ENCODE data around the gene JAKMIP1. TPM values are rescaled to one million over a fixed set of nuclear protein-coding genes. Genes with fewer than 3 reads are reported as not detected.

JAKMIP1 gene
- polyA plus RNA-seq, 1 experiment, result not detected

DNA sequence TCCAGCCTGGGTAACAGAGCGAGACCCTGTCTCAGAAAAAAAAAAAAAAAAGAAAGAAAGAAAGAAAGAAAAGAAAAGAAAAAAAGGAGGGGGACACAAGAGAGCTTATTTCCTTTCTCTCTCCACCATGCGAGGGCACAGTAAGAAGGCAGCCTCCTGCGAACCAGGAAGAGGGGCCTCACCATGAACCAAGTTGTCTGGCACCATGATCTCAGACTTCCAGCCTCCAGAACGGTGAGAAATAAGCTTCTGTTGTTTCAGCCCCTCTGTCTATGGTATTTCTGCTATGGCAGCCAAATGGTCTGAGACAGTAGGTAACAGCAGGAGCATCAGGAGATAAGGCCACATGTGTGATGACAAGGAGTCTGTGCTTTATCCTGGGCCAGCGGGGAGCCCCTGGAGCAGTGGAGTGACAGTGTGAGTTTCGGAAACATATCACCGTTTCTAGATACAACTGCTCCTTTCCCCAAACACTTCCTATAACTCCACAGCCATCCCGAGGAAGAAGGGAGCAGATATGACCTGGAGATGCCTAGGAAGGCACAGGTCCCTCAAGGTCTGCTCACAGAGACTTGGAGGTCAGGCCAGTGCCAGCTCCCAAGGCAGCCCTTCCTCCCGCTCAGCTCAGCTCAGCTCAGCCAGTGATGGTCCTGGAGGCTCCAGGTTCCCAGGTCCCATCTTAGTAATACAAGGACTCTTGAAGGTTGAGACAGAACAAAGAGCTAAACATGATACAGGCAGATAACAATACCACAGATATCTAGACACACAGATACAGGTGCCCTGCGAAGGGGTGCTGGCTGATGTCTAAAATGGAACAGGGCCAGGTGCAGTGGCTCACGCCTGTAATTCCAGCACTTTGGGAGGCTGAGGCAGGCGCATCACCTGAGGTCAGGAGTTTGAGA is 17.7 kb downstream of the JAKMIP1 start:
- Histone ChIP-seq H3K27me3 (ENCODE audit: control insufficient read depth, insufficient read depth, low read length) (peaks cover 3% of the 10 kb centered on the region), H3K27ac (ENCODE audit: low read depth, low read length) (no peak overlapping the region), H3K4me3 (ENCODE audit: low read depth, low read length) (no peak overlapping the region), H3K9me3 (ENCODE audit: control insufficient read depth, insufficient read depth, low read length) (peaks cover 4% of the 10 kb centered on the region; the same call in 1 of the 2 replicates)
- CTCF ChIA-PET, result no interaction called here
- no peak for DNase-seq (ENCODE audit: low read depth, low spot score)
- POLR2A ChIA-PET, result no interaction called here
- TF ChIP-seq, protein P1, sequence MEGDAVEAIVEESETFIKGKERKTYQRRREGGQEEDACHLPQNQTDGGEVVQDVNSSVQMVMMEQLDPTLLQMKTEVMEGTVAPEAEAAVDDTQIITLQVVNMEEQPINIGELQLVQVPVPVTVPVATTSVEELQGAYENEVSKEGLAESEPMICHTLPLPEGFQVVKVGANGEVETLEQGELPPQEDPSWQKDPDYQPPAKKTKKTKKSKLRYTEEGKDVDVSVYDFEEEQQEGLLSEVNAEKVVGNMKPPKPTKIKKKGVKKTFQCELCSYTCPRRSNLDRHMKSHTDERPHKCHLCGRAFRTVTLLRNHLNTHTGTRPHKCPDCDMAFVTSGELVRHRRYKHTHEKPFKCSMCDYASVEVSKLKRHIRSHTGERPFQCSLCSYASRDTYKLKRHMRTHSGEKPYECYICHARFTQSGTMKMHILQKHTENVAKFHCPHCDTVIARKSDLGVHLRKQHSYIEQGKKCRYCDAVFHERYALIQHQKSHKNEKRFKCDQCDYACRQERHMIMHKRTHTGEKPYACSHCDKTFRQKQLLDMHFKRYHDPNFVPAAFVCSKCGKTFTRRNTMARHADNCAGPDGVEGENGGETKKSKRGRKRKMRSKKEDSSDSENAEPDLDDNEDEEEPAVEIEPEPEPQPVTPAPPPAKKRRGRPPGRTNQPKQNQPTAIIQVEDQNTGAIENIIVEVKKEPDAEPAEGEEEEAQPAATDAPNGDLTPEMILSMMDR (IDR thresholded peaks at IDR 0.05; ENCODE audit: low read depth, low read length), result no peak

DNA sequence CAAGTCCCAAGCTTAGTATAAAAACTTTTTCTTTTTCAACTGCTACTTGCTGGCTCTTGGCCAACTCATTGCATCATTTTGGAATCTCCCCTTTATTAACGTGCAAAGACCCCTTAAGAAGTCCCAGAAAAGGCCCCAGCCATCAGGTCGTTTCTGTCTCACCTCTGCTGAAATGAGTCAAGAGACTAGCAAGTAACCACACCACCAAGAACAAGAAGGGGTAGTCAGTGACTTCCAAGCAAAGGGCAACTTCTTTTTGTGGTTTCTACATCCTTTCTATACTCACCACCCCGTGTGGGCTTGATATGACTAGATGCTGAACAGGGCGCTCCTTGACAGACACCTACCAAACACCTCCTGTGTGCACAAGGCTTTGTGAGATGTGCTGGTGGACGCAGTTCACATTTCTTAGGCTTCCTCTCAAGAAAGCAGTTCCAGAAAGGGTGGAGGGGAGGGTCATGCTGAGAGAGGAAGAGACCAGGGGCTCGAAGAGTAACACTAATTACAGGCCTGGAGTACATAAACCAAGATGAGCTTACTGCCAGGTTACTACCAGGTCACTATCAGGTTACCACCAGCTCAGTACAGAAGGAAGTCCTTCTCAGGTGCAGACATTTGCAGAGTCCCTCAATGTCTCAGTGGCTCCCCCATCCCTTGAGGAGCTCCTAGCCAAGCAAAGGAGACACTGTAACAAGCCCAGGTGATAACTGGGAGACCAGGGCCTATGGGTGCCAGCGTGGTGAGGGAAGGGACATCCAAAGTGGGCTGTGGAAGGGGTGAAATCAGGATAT is 19.3 kb downstream of the JAKMIP1 start:
- Histone ChIP-seq H3K27me3 (ENCODE audit: control insufficient read depth, insufficient read depth, low read length) (peaks cover 3% of the 10 kb centered on the region), H3K4me3 (ENCODE audit: low read depth, low read length) (no peak overlapping the region), H3K9me3 (ENCODE audit: control insufficient read depth, insufficient read depth, low read length) (peaks cover 6% of the 10 kb centered on the region; the same call in 1 of the 2 replicates), H3K27ac (ENCODE audit: low read depth, low read length) (no peak overlapping the region)
- CTCF ChIA-PET, result no interaction called here
- no peak for DNase-seq (ENCODE audit: low read depth, low spot score)
- POLR2A ChIA-PET, result no interaction called here
- TF ChIP-seq, protein P1 (IDR thresholded peaks at IDR 0.05; ENCODE audit: low read depth, low read length), result no peak

DNA sequence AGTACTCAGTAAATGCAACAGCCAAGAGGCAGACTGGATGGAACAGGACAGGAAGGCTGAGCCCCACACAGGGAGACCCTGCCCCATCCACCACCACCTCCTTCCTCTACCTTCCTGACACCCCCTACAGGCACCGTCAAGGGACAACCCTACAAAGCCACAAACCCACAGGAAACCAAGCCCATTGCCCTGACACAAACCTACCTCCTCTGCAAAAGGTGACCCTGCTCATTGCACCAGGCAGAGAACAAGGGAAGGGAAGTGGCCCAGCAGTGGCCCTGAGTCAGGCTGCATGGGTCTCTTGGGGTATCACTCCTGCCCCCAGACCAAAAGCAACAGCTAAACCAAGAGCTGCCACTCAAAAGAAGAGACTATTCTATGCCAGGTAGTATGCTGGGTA is 21.0 kb downstream of the JAKMIP1 start:
- DNase-seq (ENCODE audit: low read depth, low spot score), result no peak
- CTCF ChIA-PET, result no interaction called here
- H3K9me3 ChIP-seq (ENCODE audit: control insufficient read depth, insufficient read depth, low read length), result peaks cover 13% of the 10 kb centered on the region
- H3K27ac ChIP-seq (ENCODE audit: low read depth, low read length), result no peak overlapping the region
- H3K4me3 ChIP-seq (ENCODE audit: low read depth, low read length), result no peak overlapping the region
- POLR2A ChIA-PET, result no interaction called here
- TF ChIP-seq, protein P1 (IDR thresholded peaks at IDR 0.05; ENCODE audit: low read depth, low read length), result no peak
- peaks cover 3% of the 10 kb centered on the region for H3K27me3 ChIP-seq (ENCODE audit: control insufficient read depth, insufficient read depth, low read length)

DNA sequence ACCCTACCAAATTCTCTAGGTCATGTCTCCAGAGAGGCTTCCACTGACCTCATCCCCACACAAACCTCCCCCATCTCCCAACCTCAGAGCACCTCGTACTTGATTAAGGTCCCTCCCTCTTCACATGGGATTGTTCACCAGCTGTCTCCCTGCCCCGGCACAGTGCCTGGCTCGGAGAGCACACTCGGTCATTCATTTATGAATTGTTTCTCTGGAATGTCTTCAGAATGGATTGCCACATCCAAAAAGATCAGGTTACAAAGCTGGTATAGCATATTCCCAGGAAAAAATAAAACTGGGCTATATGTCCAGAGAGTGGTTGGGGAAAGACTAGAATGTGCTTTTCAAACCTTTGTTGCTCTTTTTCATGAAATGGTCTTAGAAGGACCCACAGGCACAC is 21.6 kb downstream of the JAKMIP1 start:
- POLR2A ChIA-PET, result no interaction called here
- TF ChIP-seq, protein P1 (IDR thresholded peaks at IDR 0.05; ENCODE audit: low read depth, low read length), result no peak
- Histone ChIP-seq H3K9me3 (ENCODE audit: control insufficient read depth, insufficient read depth, low read length) (peaks cover 16% of the 10 kb centered on the region), H3K4me3 (ENCODE audit: low read depth, low read length) (no peak overlapping the region), H3K27ac (ENCODE audit: low read depth, low read length) (no peak overlapping the region), H3K27me3 (ENCODE audit: control insufficient read depth, insufficient read depth, low read length) (peaks cover 3% of the 10 kb centered on the region)
- DNase-seq (ENCODE audit: low read depth, low spot score), result no peak
- CTCF ChIA-PET, result no interaction called here

All from AG04450 (cell line).